ENCODE data around the gene KRTAP10-3.

- TF ChIP-seq SP1 (IDR thresholded peaks at IDR 0.05; ENCODE audit: low read depth) (no peak), CTCF (IDR thresholded peaks at IDR 0.05 in 2 of 3, conservative IDR thresholded peaks at IDR 0.05 in 1 of 3; ENCODE audit: borderline replicate concordance in 1 of 3, insufficient read depth in 1 of 3, low read depth in 2 of 3, low read length in 2 of 3) (no peak), POLR2AphosphoS5 (IDR thresholded peaks at IDR 0.05; ENCODE audit: low read depth, low read length) (no peak), SIN3A (IDR thresholded peaks at IDR 0.05; ENCODE audit: low read depth) (no peak), RAD21 (IDR thresholded peaks at IDR 0.05; ENCODE audit: low read depth) (no peak), CEBPB (IDR thresholded peaks at IDR 0.05; ENCODE audit: low read depth) (no peak)
- TF ChIP-seq, protein P1, sequence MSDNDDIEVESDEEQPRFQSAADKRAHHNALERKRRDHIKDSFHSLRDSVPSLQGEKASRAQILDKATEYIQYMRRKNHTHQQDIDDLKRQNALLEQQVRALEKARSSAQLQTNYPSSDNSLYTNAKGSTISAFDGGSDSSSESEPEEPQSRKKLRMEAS (IDR thresholded peaks at IDR 0.05) = no peak
Observed at GRCh38 chr21:44528634-44528995, 30.0 kb downstream of the KRTAP10-3 start.
